ENCODE results near the gene ZNF697.
"Not testable (repeated sequence)": the region's sequence is repeated elsewhere in the genome, so short reads cannot be mapped to it uniquely, and the experiment has no call there.

ZNF697 gene

GRCh38 chr1:119587341-119587740 lies 60.7 kb downstream of the ZNF697 start:
- DNase-seq = peak; percentile 66
- H2BK15ac ChIP-seq (ENCODE audit: low read depth, poor library complexity, severe bottlenecking) = no peak overlapping the region
- H2AK5ac ChIP-seq (ENCODE audit: low read length, severe bottlenecking) = peak overlapping the region; percentile 28
- no peaks in the 10 kb centered on the region for H3K9me3 ChIP-seq (ENCODE audit: control insufficient read depth, low read length)
- 58% methylated on average over 3 of the region's 3 CpGs for WGBS
- no peak overlapping the region for H2BK120ac ChIP-seq (ENCODE audit: low read depth, low read length)
- H3K79me1 ChIP-seq (replicated peaks; ENCODE audit: low read length, poor library complexity, severe bottlenecking) = no peaks in the 10 kb centered on the region
- no peak overlapping the region for H4K8ac ChIP-seq (ENCODE audit: low read length)
- no peak overlapping the region for H3K14ac ChIP-seq (ENCODE audit: low read length in 2 of 2)
- no peak overlapping the region for H3K4ac ChIP-seq (ENCODE audit: low read depth in 1 of 2, low read length in 2 of 2)
- H3K4me1 ChIP-seq (ENCODE audit: control insufficient read depth, insufficient read depth, low read depth, low read length) = peaks cover 4% of the 10 kb centered on the region
- no peak overlapping the region for H3K18ac ChIP-seq (ENCODE audit: low read depth in 1 of 2, low read length in 2 of 2)
- H2AFZ ChIP-seq (ENCODE audit: low read depth, low read length) = no peak overlapping the region
- no peak overlapping the region for H3K23ac ChIP-seq (ENCODE audit: low read length in 2 of 2)
- H2BK12ac ChIP-seq (ENCODE audit: low read length in 2 of 2) = no peak overlapping the region
- peak overlapping the region; percentile 46 for H2BK5ac ChIP-seq (ENCODE audit: low read depth, low read length, poor library complexity, severe bottlenecking)
- H3K27me3 ChIP-seq (ENCODE audit: control insufficient read depth in 1 of 2, insufficient read depth in 1 of 2, low read length in 2 of 2) = peaks cover 0 to 14% of the 10 kb centered on the region in 2 experiments
- no peak overlapping the region for H3K9ac ChIP-seq (ENCODE audit: low read length)
- H4K91ac ChIP-seq (ENCODE audit: low read length) = no peak overlapping the region
- H3K27ac ChIP-seq (ENCODE audit: low read length, poor library complexity, severe bottlenecking) = peak overlapping the region; percentile 87
- H3K36me3 ChIP-seq (ENCODE audit: control insufficient read depth in 1 of 2, insufficient read depth in 2 of 2, low read depth in 1 of 2, low read length in 2 of 2) = no peaks in the 10 kb centered on the region
- no peak overlapping the region for H3K4me2 ChIP-seq (ENCODE audit: low read length, poor library complexity, severe bottlenecking)
- H3K4me3 ChIP-seq (ENCODE audit: insufficient read depth in 1 of 2, low read depth in 1 of 2, low read length in 2 of 2) = no peak overlapping the region

GRCh38 chr1:119585801-119586200 lies 62.3 kb downstream of the ZNF697 start:
- WGBS = 79% methylated on average over 2 of the region's 2 CpGs
- not testable (repeated sequence) for H3K4me1 ChIP-seq (ENCODE audit: control insufficient read depth, insufficient read depth, low read depth, low read length); H3K4ac ChIP-seq (ENCODE audit: low read depth in 1 of 2, low read length in 2 of 2)

GRCh38 chr1:119582801-119583200 lies 65.3 kb downstream of the ZNF697 start:
- no peak overlapping the region for H3K23ac ChIP-seq (ENCODE audit: low read length in 2 of 2)
- no peak overlapping the region for H2AK5ac ChIP-seq (ENCODE audit: low read length, severe bottlenecking)
- H2AFZ ChIP-seq (ENCODE audit: low read depth, low read length) = no peak overlapping the region
- no peak overlapping the region for H2BK120ac ChIP-seq (ENCODE audit: low read depth, low read length)
- H3K14ac ChIP-seq (ENCODE audit: low read length in 2 of 2) = no peak overlapping the region
- no peak overlapping the region for H3K9ac ChIP-seq (ENCODE audit: low read length)
- DNase-seq = peak; percentile 56
- H3K4me1 ChIP-seq (ENCODE audit: control insufficient read depth, insufficient read depth, low read depth, low read length) = peaks cover 3% of the 10 kb centered on the region
- H3K18ac ChIP-seq (ENCODE audit: low read depth in 1 of 2, low read length in 2 of 2) = no peak overlapping the region
- no peak overlapping the region for H3K27ac ChIP-seq (ENCODE audit: low read length, poor library complexity, severe bottlenecking)
- no peaks in the 10 kb centered on the region for H3K79me1 ChIP-seq (replicated peaks; ENCODE audit: low read length, poor library complexity, severe bottlenecking)
- H2BK12ac ChIP-seq (ENCODE audit: low read length in 2 of 2) = no peak overlapping the region
- H3K36me3 ChIP-seq (ENCODE audit: control insufficient read depth in 1 of 2, insufficient read depth in 2 of 2, low read depth in 1 of 2, low read length in 2 of 2) = no peaks in the 10 kb centered on the region
- no peak overlapping the region for H2BK5ac ChIP-seq (ENCODE audit: low read depth, low read length, poor library complexity, severe bottlenecking)
- peaks cover 7 to 14% of the 10 kb centered on the region in 2 experiments for H3K27me3 ChIP-seq (ENCODE audit: control insufficient read depth in 1 of 2, insufficient read depth in 1 of 2, low read length in 2 of 2)
- no peak overlapping the region for H4K91ac ChIP-seq (ENCODE audit: low read length)
- H3K9me3 ChIP-seq (ENCODE audit: control insufficient read depth, low read length) = no peaks in the 10 kb centered on the region
- WGBS = 0% methylated on average over 1 of the region's 1 CpG
- no peak overlapping the region for H3K4me2 ChIP-seq (ENCODE audit: low read length, poor library complexity, severe bottlenecking)
- H2BK15ac ChIP-seq (ENCODE audit: low read depth, poor library complexity, severe bottlenecking) = no peak overlapping the region
- no peak overlapping the region for H4K8ac ChIP-seq (ENCODE audit: low read length)
- no peak overlapping the region for H3K4me3 ChIP-seq (ENCODE audit: insufficient read depth in 1 of 2, low read depth in 1 of 2, low read length in 2 of 2)
- H3K4ac ChIP-seq (ENCODE audit: low read depth in 1 of 2, low read length in 2 of 2) = no peak overlapping the region

More at GRCh38 chr1:119585801-119586200, 62.3 kb downstream of the ZNF697 start:
- H3K36me3 ChIP-seq (ENCODE audit: control insufficient read depth in 1 of 2, insufficient read depth in 2 of 2, low read depth in 1 of 2, low read length in 2 of 2); H3K23ac ChIP-seq (ENCODE audit: low read length in 2 of 2); H2BK15ac ChIP-seq (ENCODE audit: low read depth, poor library complexity, severe bottlenecking); H2AK5ac ChIP-seq (ENCODE audit: low read length, severe bottlenecking); H3K79me1 ChIP-seq (replicated peaks; ENCODE audit: low read length, poor library complexity, severe bottlenecking); DNase-seq; H3K18ac ChIP-seq (ENCODE audit: low read depth in 1 of 2, low read length in 2 of 2); H2BK120ac ChIP-seq (ENCODE audit: low read depth, low read length); H4K8ac ChIP-seq (ENCODE audit: low read length); H3K14ac ChIP-seq (ENCODE audit: low read length in 2 of 2); H2AFZ ChIP-seq (ENCODE audit: low read depth, low read length); H3K4me3 ChIP-seq (ENCODE audit: insufficient read depth in 1 of 2, low read depth in 1 of 2, low read length in 2 of 2); H2BK5ac ChIP-seq (ENCODE audit: low read depth, low read length, poor library complexity, severe bottlenecking); H3K9ac ChIP-seq (ENCODE audit: low read length); H4K91ac ChIP-seq (ENCODE audit: low read length); H3K4me2 ChIP-seq (ENCODE audit: low read length, poor library complexity, severe bottlenecking); H3K27ac ChIP-seq (ENCODE audit: low read length, poor library complexity, severe bottlenecking); H3K9me3 ChIP-seq (ENCODE audit: control insufficient read depth, low read length); H2BK12ac ChIP-seq (ENCODE audit: low read length in 2 of 2): not testable (repeated sequence)
- H3K27me3 ChIP-seq (ENCODE audit: control insufficient read depth in 1 of 2, insufficient read depth in 1 of 2, low read length in 2 of 2) = peaks cover 1 to 14% of the 10 kb centered on the region in 2 experiments

- not testable (repeated sequence) for H3K4me3 ChIP-seq (ENCODE audit: insufficient read depth in 1 of 2, low read depth in 1 of 2, low read length in 2 of 2); DNase-seq; H3K27ac ChIP-seq (ENCODE audit: low read length, poor library complexity, severe bottlenecking); H3K14ac ChIP-seq (ENCODE audit: low read length in 2 of 2); H3K18ac ChIP-seq (ENCODE audit: low read depth in 1 of 2, low read length in 2 of 2); H4K8ac ChIP-seq (ENCODE audit: low read length); H3K4me2 ChIP-seq (ENCODE audit: low read length, poor library complexity, severe bottlenecking); H3K4me1 ChIP-seq (ENCODE audit: control insufficient read depth, insufficient read depth, low read depth, low read length); H2BK12ac ChIP-seq (ENCODE audit: low read length in 2 of 2); H2AK5ac ChIP-seq (ENCODE audit: low read length, severe bottlenecking); H3K23ac ChIP-seq (ENCODE audit: low read length in 2 of 2); H3K9me3 ChIP-seq (ENCODE audit: control insufficient read depth, low read length); H2BK5ac ChIP-seq (ENCODE audit: low read depth, low read length, poor library complexity, severe bottlenecking); H4K91ac ChIP-seq (ENCODE audit: low read length); H3K27me3 ChIP-seq (ENCODE audit: control insufficient read depth in 1 of 2, insufficient read depth in 1 of 2, low read length in 2 of 2); H2BK120ac ChIP-seq (ENCODE audit: low read depth, low read length); H3K79me1 ChIP-seq (replicated peaks; ENCODE audit: low read length, poor library complexity, severe bottlenecking); H3K36me3 ChIP-seq (ENCODE audit: control insufficient read depth in 1 of 2, insufficient read depth in 2 of 2, low read depth in 1 of 2, low read length in 2 of 2); H3K9ac ChIP-seq (ENCODE audit: low read length); H2BK15ac ChIP-seq (ENCODE audit: low read depth, poor library complexity, severe bottlenecking); H3K4ac ChIP-seq (ENCODE audit: low read depth in 1 of 2, low read length in 2 of 2); H2AFZ ChIP-seq (ENCODE audit: low read depth, low read length)
- WGBS = 68% methylated on average over 2 of the region's 3 CpGs
Measured at GRCh38 chr1:119581076-119581475, 67.0 kb downstream of the ZNF697 start.
